Measurements from ENCODE around the gene LPAR1.

Gene LPAR1

GRCh38 chr9:110922145-110922544 lies 116.1 kb downstream of the LPAR1 start:
- Histone ChIP-seq H3K4me3 (ENCODE audit: low read depth in 1 of 2, low read length in 1 of 2) (no peak overlapping the region), H3K27ac (no peak overlapping the region)
- no peak for TF ChIP-seq CTCF (IDR thresholded peaks at IDR 0.05)

DNA sequence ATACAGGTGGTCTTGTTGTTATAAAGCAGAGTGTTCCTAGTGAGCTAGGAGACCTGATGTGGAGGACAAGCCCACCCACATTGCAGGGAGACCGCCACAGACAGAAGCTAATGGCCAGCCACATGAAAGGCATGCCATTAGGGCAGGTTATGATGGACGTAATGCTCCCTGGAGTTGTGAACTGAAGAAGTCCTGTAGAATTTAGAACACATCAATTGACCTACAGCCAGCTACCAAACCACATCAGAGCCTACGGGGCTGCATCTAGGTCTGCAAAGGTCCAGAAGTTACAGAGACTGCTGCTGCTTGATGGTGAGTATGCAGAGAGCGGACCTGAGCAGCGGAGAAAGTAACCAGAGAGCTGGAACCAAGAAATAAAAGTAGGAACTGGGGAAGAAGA lies 116.6 kb downstream of the LPAR1 start:
- no peaks in the 10 kb centered on the region for H3K27me3 ChIP-seq
- no peak overlapping the region for H3K4me3 ChIP-seq (ENCODE audit: low read depth in 1 of 2, low read length in 1 of 2)
- no peaks in the 10 kb centered on the region for H3K4me1 ChIP-seq (ENCODE audit: control insufficient read depth in 1 of 2, insufficient read depth in 1 of 2, low read depth in 1 of 2, low read length in 1 of 2)
- H3K36me3 ChIP-seq: no peaks in the 10 kb centered on the region
- H3K9me3 ChIP-seq: no peaks in the 10 kb centered on the region
- H3K27ac ChIP-seq: no peak overlapping the region
- TF ChIP-seq CTCF (IDR thresholded peaks at IDR 0.05): no peak

More at GRCh38 chr9:110922145-110922544, 116.1 kb downstream of the LPAR1 start:
- H3K4me1 ChIP-seq (ENCODE audit: control insufficient read depth in 1 of 2, insufficient read depth in 1 of 2, low read depth in 1 of 2, low read length in 1 of 2): no peaks in the 10 kb centered on the region
- no peaks in the 10 kb centered on the region for H3K9me3 ChIP-seq
- no peaks in the 10 kb centered on the region for H3K27me3 ChIP-seq
- H3K36me3 ChIP-seq: no peaks in the 10 kb centered on the region

GRCh38 chr9:110919609-110920008 lies 118.7 kb downstream of the LPAR1 start:
- Histone ChIP-seq H3K9me3 (no peaks in the 10 kb centered on the region), H3K4me3 (ENCODE audit: low read depth in 1 of 2, low read length in 1 of 2) (no peak overlapping the region), H3K36me3 (no peaks in the 10 kb centered on the region), H3K4me1 (ENCODE audit: control insufficient read depth in 1 of 2, insufficient read depth in 1 of 2, low read depth in 1 of 2, low read length in 1 of 2) (no peaks in the 10 kb centered on the region), H3K27ac (no peak overlapping the region), H3K27me3 (no peaks in the 10 kb centered on the region)
- TF ChIP-seq CTCF (IDR thresholded peaks at IDR 0.05): no peak

DNA sequence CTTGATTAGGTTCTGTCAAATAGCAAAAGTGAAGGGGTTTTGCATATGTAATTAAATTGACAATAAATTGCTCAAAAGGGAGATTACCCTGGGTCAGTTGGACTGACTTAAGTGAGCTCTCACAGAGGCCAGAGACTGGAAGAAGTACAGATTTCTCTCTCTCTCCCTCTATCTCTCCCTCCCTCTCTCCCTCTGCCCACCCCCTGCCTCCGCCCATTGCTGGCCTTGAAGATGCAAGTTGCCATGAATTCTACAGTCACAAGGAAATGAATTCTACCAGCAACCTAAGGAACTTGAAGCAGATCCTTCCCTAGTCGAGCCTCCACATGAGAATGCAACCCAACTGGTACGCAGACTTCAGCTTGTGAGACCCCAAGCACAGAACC lies 119.2 kb downstream of the LPAR1 start:
- no peak for TF ChIP-seq CTCF (IDR thresholded peaks at IDR 0.05)
- Histone ChIP-seq H3K27ac (no peak overlapping the region), H3K9me3 (no peaks in the 10 kb centered on the region), H3K4me1 (ENCODE audit: control insufficient read depth in 1 of 2, insufficient read depth in 1 of 2, low read depth in 1 of 2, low read length in 1 of 2) (no peaks in the 10 kb centered on the region), H3K4me3 (ENCODE audit: low read depth in 1 of 2, low read length in 1 of 2) (no peak overlapping the region), H3K27me3 (no peaks in the 10 kb centered on the region), H3K36me3 (no peaks in the 10 kb centered on the region)

DNA sequence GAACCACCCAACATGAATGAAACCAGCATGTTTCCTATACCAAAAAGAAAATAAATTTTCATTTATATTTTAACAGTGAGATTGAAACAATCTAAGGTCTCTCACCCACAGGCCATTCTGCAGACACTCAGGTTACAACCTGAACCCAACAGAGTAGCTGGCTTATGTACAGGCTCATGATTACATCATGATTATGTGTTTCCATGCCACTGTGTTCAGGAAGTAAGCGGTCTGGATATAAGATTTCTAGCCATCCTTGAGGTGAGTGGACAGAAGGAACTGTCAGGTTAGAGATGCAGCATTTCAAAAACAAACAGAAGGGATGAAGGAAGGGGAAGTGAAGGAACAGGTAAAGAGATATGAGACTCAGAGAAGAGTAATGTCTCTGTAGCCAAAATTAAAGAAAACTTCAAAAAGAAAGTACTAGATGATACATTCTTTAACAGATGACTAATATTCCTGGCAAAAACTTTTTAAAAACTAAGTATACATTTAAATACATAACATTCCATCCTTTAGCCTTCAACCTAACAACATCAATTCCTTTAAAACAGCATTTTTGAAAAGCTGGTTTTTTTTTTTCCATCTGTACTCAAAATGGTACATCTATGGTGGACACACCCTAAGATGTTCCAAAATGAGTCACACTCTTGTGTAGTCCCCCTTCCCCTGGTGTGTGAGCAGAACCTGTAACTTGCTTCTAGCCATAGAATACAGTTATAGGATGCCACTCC lies 119.8 kb downstream of the LPAR1 start:
- Histone ChIP-seq H3K9me3 (no peaks in the 10 kb centered on the region), H3K27me3 (no peaks in the 10 kb centered on the region), H3K27ac (no peak overlapping the region), H3K4me3 (ENCODE audit: low read depth in 1 of 2, low read length in 1 of 2) (no peak overlapping the region), H3K4me1 (ENCODE audit: control insufficient read depth in 1 of 2, insufficient read depth in 1 of 2, low read depth in 1 of 2, low read length in 1 of 2) (no peaks in the 10 kb centered on the region), H3K36me3 (no peaks in the 10 kb centered on the region)
- no peak for TF ChIP-seq CTCF (IDR thresholded peaks at IDR 0.05)

Measured in neutrophil (primary cell).